ENCODE results near the gene BMP6. TPM values are rescaled to one million over a fixed set of nuclear protein-coding genes. Genes with fewer than 3 reads are reported as not detected.

Gene BMP6
- total and polyA plus RNA-seq, 2 donors from 2014 or later: 5.0 to 10.0 TPM

DNA sequence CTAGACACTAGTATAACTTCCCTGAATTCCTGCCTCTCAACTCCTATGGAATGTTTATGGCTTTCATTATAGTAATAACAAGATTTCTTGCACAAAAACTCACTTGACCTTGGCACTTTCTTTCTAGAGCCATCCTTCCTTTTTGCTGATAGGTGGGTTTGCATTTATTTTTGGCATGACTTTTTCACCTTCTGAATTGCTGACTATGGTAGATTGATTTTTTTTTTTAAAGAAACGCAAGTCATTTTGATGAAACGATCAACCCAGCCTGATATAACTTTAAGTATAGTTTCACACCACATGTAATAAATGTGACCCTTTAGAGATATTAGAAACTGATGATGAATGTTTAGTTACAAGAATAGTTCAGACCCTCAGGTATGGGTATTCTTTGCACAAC, 61.8 kb downstream of the BMP6 start:
- TF ChIP-seq, protein P1, sequence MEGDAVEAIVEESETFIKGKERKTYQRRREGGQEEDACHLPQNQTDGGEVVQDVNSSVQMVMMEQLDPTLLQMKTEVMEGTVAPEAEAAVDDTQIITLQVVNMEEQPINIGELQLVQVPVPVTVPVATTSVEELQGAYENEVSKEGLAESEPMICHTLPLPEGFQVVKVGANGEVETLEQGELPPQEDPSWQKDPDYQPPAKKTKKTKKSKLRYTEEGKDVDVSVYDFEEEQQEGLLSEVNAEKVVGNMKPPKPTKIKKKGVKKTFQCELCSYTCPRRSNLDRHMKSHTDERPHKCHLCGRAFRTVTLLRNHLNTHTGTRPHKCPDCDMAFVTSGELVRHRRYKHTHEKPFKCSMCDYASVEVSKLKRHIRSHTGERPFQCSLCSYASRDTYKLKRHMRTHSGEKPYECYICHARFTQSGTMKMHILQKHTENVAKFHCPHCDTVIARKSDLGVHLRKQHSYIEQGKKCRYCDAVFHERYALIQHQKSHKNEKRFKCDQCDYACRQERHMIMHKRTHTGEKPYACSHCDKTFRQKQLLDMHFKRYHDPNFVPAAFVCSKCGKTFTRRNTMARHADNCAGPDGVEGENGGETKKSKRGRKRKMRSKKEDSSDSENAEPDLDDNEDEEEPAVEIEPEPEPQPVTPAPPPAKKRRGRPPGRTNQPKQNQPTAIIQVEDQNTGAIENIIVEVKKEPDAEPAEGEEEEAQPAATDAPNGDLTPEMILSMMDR (IDR thresholded peaks at IDR 0.05; ENCODE audit: borderline replicate concordance, extremely low read depth, insufficient read depth): no peak
- H3K4me3 ChIP-seq (ENCODE audit: low read length in 3 of 3): no peak overlapping the region
- no peaks in the 10 kb centered on the region for H3K36me3 ChIP-seq (ENCODE audit: control insufficient read depth in 2 of 3, insufficient read depth in 3 of 3, low read length in 3 of 3)
- no peak for FAIRE-seq
- no peaks in the 10 kb centered on the region for H3K9me3 ChIP-seq (ENCODE audit: control insufficient read depth in 2 of 3, insufficient read depth in 1 of 3, low read length in 3 of 3)
- DNase-seq: no peak
- H3K4me1 ChIP-seq (ENCODE audit: control insufficient read depth in 2 of 3, insufficient read depth in 2 of 3, low read depth in 1 of 3, low read length in 3 of 3): peaks cover 0 to 3% (median 0%) of the 10 kb centered on the region in 3 donors
- no peak overlapping the region for H3K27ac ChIP-seq (ENCODE audit: low read depth in 2 of 2, low read length in 2 of 2)
- H3K27me3 ChIP-seq (ENCODE audit: control insufficient read depth, insufficient read depth, low read length): no peaks in the 10 kb centered on the region
- intact Hi-C loops (cut with DNase I): no loop called here
- no peak overlapping the region for H3K9ac ChIP-seq (ENCODE audit: low read length in 3 of 3)

DNA sequence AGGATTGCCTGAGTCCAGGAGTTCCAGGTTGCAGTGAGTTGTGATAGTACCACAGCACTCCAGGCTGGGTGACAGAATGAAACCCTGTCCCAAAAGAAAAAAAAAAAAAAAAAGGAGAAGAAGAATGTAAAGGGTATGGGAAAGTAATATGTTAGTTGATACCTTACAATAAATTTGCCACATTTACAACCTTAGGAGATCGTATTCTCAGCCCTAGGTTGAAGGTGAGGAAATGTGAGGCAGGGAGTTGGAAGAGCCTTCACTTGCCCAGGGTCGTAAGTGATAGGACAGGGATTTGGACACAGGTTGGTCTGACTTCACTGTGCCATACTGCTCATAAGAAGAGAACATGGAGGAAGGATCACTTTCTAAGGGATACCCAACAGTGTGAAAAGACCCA, 68.6 kb downstream of the BMP6 start:
- Histone ChIP-seq H3K9ac (ENCODE audit: low read length in 3 of 3) (no peak overlapping the region), H3K36me3 (ENCODE audit: control insufficient read depth in 2 of 3, insufficient read depth in 3 of 3, low read length in 3 of 3) (no peaks in the 10 kb centered on the region), H3K27ac (ENCODE audit: low read depth in 2 of 2, low read length in 2 of 2) (no peak overlapping the region), H3K9me3 (ENCODE audit: control insufficient read depth in 2 of 3, insufficient read depth in 1 of 3, low read length in 3 of 3) (no peaks in the 10 kb centered on the region), H3K4me1 (ENCODE audit: control insufficient read depth in 2 of 3, insufficient read depth in 2 of 3, low read depth in 1 of 3, low read length in 3 of 3) (no peaks in the 10 kb centered on the region), H3K27me3 (ENCODE audit: control insufficient read depth, insufficient read depth, low read length) (no peaks in the 10 kb centered on the region), H3K4me3 (ENCODE audit: low read length in 3 of 3) (no peak overlapping the region)
- DNase-seq: peak in 2 of 5 donors; percentile 52 to 61
- no peak for FAIRE-seq
- TF ChIP-seq, protein P1 (IDR thresholded peaks at IDR 0.05; ENCODE audit: borderline replicate concordance, extremely low read depth, insufficient read depth): no peak
- intact Hi-C loops (cut with DNase I): no loop called here

DNA sequence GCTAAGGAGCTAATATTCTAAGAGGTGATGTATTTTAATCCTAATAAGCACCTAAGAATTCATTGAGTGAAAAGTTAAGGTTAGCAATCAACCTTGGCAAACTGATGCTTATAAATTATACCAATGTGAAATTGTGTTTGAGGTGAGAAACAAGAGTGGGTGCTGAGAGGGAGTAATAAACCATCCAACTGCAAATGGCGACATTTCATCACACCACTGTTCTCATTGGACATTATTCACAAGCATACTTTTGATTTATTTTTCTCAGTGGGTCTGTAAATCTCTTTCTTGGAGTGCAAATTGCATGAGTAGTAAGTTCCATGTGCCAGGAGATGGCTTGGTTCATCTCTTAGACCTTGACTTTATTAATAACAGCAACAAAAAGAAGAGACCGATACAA, 71.5 kb downstream of the BMP6 start:
- intact Hi-C loops (cut with DNase I): no loop called here
- H3K9ac ChIP-seq (ENCODE audit: low read length in 3 of 3): no peak overlapping the region
- no peaks in the 10 kb centered on the region for H3K4me1 ChIP-seq (ENCODE audit: control insufficient read depth in 2 of 3, insufficient read depth in 2 of 3, low read depth in 1 of 3, low read length in 3 of 3)
- H3K27ac ChIP-seq (ENCODE audit: low read depth in 2 of 2, low read length in 2 of 2): no peak overlapping the region
- TF ChIP-seq, protein P1 (IDR thresholded peaks at IDR 0.05; ENCODE audit: borderline replicate concordance, extremely low read depth, insufficient read depth): no peak
- FAIRE-seq (no peak), DNase-seq (no peak)
- no peaks in the 10 kb centered on the region for H3K36me3 ChIP-seq (ENCODE audit: control insufficient read depth in 2 of 3, insufficient read depth in 3 of 3, low read length in 3 of 3)
- no peaks in the 10 kb centered on the region for H3K9me3 ChIP-seq (ENCODE audit: control insufficient read depth in 2 of 3, insufficient read depth in 1 of 3, low read length in 3 of 3)
- no peaks in the 10 kb centered on the region for H3K27me3 ChIP-seq (ENCODE audit: control insufficient read depth, insufficient read depth, low read length)
- H3K4me3 ChIP-seq (ENCODE audit: low read length in 3 of 3): no peak overlapping the region

DNA sequence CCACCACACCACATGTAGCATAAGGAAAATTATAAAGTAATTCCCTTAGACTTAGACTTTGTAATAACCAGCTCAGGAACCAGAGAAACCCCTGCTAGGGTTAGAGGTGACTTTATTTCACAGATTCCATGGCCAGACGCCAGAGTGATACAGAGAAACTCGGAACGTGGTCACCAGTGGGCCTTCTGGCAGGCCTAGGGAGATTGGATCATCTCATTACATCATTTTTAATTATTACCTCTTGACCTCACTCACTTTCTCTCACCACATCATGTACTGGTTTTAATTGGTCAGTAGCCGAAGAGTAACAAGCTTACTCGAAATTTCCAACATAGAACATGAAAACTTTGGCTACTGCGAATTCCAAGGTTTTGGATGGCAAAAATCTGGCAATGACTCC, 72.9 kb downstream of the BMP6 start:
- no peak overlapping the region for H3K4me3 ChIP-seq (ENCODE audit: low read length in 3 of 3)
- H3K9ac ChIP-seq (ENCODE audit: low read length in 3 of 3): no peak overlapping the region
- H3K4me1 ChIP-seq (ENCODE audit: control insufficient read depth in 2 of 3, insufficient read depth in 2 of 3, low read depth in 1 of 3, low read length in 3 of 3): no peaks in the 10 kb centered on the region
- H3K27me3 ChIP-seq (ENCODE audit: control insufficient read depth, insufficient read depth, low read length): no peaks in the 10 kb centered on the region
- intact Hi-C loops (cut with DNase I): no loop called here
- DNase-seq: no peak
- H3K36me3 ChIP-seq (ENCODE audit: control insufficient read depth in 2 of 3, insufficient read depth in 3 of 3, low read length in 3 of 3): no peaks in the 10 kb centered on the region
- TF ChIP-seq, protein P1 (IDR thresholded peaks at IDR 0.05; ENCODE audit: borderline replicate concordance, extremely low read depth, insufficient read depth): no peak
- no peak overlapping the region for H3K27ac ChIP-seq (ENCODE audit: low read depth in 2 of 2, low read length in 2 of 2)
- FAIRE-seq: no peak
- no peaks in the 10 kb centered on the region for H3K9me3 ChIP-seq (ENCODE audit: control insufficient read depth in 2 of 3, insufficient read depth in 1 of 3, low read length in 3 of 3)
